ENCODE data around the gene IFNLR1.

The IFNLR1 gene

DNA sequence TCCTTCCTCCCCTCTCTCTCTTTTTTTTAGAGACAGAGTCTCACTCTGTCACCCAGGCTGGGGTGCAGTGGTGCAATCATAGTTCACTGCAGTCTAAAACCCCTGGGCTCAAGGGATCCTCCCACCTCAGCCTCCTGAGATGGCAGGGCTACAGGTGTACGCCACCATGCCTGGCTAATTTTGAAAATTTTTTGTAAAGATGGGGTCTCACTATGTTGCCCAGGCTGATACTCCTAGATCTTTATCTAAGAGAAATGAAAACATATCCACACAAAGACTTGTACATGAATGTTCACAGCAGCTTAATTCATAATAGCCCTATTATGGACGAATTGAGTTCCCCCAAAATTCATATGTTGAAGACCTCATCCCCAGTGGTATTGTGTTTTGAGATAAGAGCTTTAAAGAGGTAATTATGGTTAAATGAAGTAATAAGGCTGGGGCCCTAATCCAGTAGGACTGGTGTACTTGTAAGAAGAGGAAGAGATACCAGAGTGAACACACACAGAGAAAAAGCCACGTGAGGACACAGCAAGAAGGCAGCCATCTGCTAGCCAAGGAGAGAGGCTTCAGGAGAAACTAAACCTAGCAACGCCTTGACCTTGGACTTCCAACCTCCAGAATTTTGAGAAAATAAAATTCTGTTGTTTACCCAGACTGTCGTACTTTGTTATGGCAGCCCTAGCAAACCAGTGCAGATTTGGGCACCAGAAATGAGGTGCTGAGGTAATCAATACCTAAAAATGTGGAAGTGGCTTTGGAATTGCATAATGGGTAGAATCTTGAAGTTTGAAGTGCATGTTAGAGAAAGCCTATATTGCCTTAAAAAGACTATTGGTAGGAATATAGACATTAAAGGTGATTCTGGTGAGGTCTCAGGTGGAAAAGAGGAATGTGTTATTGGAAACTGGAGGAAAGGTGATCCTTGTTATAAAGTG, 13.2 kb downstream of the IFNLR1 start:
- TF ChIP-seq, protein P1, sequence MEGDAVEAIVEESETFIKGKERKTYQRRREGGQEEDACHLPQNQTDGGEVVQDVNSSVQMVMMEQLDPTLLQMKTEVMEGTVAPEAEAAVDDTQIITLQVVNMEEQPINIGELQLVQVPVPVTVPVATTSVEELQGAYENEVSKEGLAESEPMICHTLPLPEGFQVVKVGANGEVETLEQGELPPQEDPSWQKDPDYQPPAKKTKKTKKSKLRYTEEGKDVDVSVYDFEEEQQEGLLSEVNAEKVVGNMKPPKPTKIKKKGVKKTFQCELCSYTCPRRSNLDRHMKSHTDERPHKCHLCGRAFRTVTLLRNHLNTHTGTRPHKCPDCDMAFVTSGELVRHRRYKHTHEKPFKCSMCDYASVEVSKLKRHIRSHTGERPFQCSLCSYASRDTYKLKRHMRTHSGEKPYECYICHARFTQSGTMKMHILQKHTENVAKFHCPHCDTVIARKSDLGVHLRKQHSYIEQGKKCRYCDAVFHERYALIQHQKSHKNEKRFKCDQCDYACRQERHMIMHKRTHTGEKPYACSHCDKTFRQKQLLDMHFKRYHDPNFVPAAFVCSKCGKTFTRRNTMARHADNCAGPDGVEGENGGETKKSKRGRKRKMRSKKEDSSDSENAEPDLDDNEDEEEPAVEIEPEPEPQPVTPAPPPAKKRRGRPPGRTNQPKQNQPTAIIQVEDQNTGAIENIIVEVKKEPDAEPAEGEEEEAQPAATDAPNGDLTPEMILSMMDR (IDR thresholded peaks at IDR 0.05; ENCODE audit: low read depth, low read length), result no peak
- no peak for DNase-seq (ENCODE audit: low read depth in 2 of 2)
- no peak overlapping the region for H3K4me3 ChIP-seq (replicated peaks in 1 of 2; ENCODE audit: low read depth in 2 of 2, low read length in 2 of 2)

GRCh38 chr1:24172598-24172997, 14.5 kb downstream of the IFNLR1 start:
- no peak for DNase-seq (ENCODE audit: low read depth in 2 of 2)
- TF ChIP-seq, protein P1 (IDR thresholded peaks at IDR 0.05; ENCODE audit: low read depth, low read length), result no peak

DNA sequence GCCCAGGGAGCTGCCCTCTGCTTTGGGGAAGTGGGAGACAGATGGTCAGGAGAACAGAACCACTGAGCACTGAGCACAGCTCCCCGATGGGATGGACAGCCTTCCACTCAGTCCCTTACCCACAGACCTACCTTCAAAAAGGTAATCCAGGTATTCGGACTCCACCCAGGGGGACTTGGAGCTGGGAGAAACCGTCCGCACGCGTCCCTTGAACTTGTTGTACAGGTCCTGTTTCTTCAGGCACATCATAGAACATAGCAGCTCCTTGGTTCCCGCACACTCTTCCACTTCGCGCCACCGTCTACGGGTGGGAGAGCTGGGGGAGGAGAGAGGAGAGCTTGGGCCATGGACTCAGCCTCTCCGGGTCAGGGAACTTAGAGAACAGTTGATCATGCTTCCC, 17.8 kb downstream of the IFNLR1 start:
- DNase-seq (ENCODE audit: low read depth in 2 of 2), result no peak
- TF ChIP-seq, protein P1 (IDR thresholded peaks at IDR 0.05; ENCODE audit: low read depth, low read length), result no peak
- no peak overlapping the region for H3K4me3 ChIP-seq (replicated peaks in 1 of 2; ENCODE audit: low read depth in 2 of 2, low read length in 2 of 2)

More at GRCh38 chr1:24172598-24172997, 14.5 kb downstream of the IFNLR1 start:
- H3K4me3 ChIP-seq (replicated peaks in 1 of 2; ENCODE audit: low read depth in 2 of 2, low read length in 2 of 2), result no peak overlapping the region

GRCh38 chr1:24168245-24168644, 18.8 kb downstream of the IFNLR1 start:
- TF ChIP-seq, protein P1 (IDR thresholded peaks at IDR 0.05; ENCODE audit: low read depth, low read length), result no peak
- no peak overlapping the region for H3K4me3 ChIP-seq (replicated peaks in 1 of 2; ENCODE audit: low read depth in 2 of 2, low read length in 2 of 2)
- no peak for DNase-seq (ENCODE audit: low read depth in 2 of 2)

DNA sequence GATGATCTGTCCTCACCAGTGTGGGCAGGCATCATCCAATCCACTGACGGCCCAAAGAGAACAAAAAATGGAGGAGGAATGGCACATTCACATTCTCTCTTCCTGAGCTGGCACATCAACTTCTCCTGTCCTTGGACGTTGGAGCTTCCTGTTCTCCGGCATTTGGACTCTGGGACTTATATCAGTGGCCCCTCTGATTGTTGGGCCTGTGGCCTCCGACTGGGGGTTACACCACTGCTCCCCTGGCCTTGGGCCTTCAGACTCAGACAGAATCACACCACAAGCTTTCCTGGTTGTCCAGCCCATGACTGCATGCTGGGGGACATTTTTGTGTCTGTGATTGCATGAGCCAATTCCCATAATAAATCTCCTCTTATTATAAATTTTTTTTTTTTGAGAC, 20.1 kb downstream of the IFNLR1 start:
- no peak for DNase-seq (ENCODE audit: low read depth in 2 of 2)
- TF ChIP-seq, protein P1 (IDR thresholded peaks at IDR 0.05; ENCODE audit: low read depth, low read length), result no peak
- no peak overlapping the region for H3K4me3 ChIP-seq (replicated peaks in 1 of 2; ENCODE audit: low read depth in 2 of 2, low read length in 2 of 2)

- no peak overlapping the region for H3K4me3 ChIP-seq (replicated peaks in 1 of 2; ENCODE audit: low read depth in 2 of 2, low read length in 2 of 2)
These were observed 21.6 kb downstream of the IFNLR1 start for GRCh38 chr1:24165500-24165899.

More at GRCh38 chr1:24165500-24165899, 21.6 kb downstream of the IFNLR1 start:
- DNase-seq (ENCODE audit: low read depth in 2 of 2), result no peak
- TF ChIP-seq, protein P1 (IDR thresholded peaks at IDR 0.05; ENCODE audit: low read depth, low read length), result no peak

All from cardiac fibroblast (primary cell).